K562 (cell line): ENCODE data around the gene ACTL9. TPM values are rescaled to one million over a fixed set of nuclear protein-coding genes. Genes with fewer than 3 reads are reported as not detected.

Experiments used
- E2F3 ChIP-seq: fragments of 250-450 bp; sonication (Bioruptor Pico); IDR thresholded peaks from 2 replicates; pipeline ENCODE4 v1.4.0; 2020; ENCODE audit warnings: mild to moderate bottlenecking
- HCFC1 ChIP-seq: IDR thresholded peaks from 2 replicates; pipeline ENCODE4 v1.6.1; 2012; ENCODE audit warnings: low read depth, low read length, improper control_type of control experiment
- HDAC6 ChIP-seq: IDR thresholded peaks from 2 replicates; pipeline ENCODE4 v1.6.1; 2012; ENCODE audit warnings: low read depth, mild to moderate bottlenecking, control low read depth, inconsistent platforms, low read length, moderate library complexity
- NKRF ChIP-seq: fragments of 450-650 bp; IDR thresholded peaks from 2 replicates; pipeline ENCODE4 v1.6.1; 2016; ENCODE audit warnings: borderline replicate concordance
- SP1 ChIP-seq: sonication (generic); formaldehyde crosslinking; IDR thresholded peaks from 2 replicates; pipeline ENCODE4 v1.8.1; 2022; ENCODE audit warnings: mild to moderate bottlenecking, missing genetic modification reagents
- STAT5B ChIP-seq: fragments of 250-450 bp; sonication (Bioruptor Pico); IDR thresholded peaks from 2 replicates; pipeline ENCODE4 v1.8.0; 2021; ENCODE audit warnings: mild to moderate bottlenecking, inconsistent platforms
- TRIM24 ChIP-seq, 2 experiments: fragments of 450-650 bp; IDR thresholded peaks; 2 replicates each; pipeline ENCODE4 v1.6.1; 2016
- ZBTB2 ChIP-seq: fragments of 450-650 bp; IDR thresholded peaks from 2 replicates; pipeline ENCODE4 v1.6.1; 2016; ENCODE audit warnings: antibody characterized with exemption
- ZEB2 ChIP-seq: fragments of 450-650 bp; IDR thresholded peaks from 2 replicates; pipeline ENCODE4 v1.6.1; 2016
- ZNF316 ChIP-seq: fragments of 450-650 bp; IDR thresholded peaks from 2 replicates; pipeline ENCODE4 v1.6.1; 2016
- ZNF696 ChIP-seq: fragments of 250-450 bp; sonication (Bioruptor Pico); conservative IDR thresholded peaks from 2 replicates; pipeline ENCODE4 v1.4.0; 2020; ENCODE audit warnings: mild to moderate bottlenecking, moderate library complexity
- ZNF764 ChIP-seq: fragments of 250-450 bp; sonication (Bioruptor Pico); IDR thresholded peaks from 2 replicates; pipeline ENCODE4 v1.4.0; 2020; ENCODE audit warnings: low read depth, mild to moderate bottlenecking, moderate library complexity
- polyA plus RNA-seq, 8 experiments: library from polyadenylated mRNA; depleted of rRNA in 4 of 8; stranded (reverse) in 5 of 8; unstranded in 3 of 8; fragments of >200 nt; fragmentation: Nextera tagmentation in 2 of 8; fragmentation: Illumina TruSeq in 1 of 8; extraction: Ambion mirVana in 2 of 8; extraction: Trizol in 1 of 8; gene quantifications; 2 replicates each; pipeline versions ENCODE4 v1.2.1 to v1.2.3, GENCODE V29; 2011 to 2014; ENCODE audit warnings: inconsistent platforms in 1 of 8, missing spikeins in 1 of 8
- total RNA-seq, 7 experiments: library from RNA; depleted of rRNA in 6 of 7; stranded (reverse); fragments of >200 nt in 6 of 7; fragmentation: Illumina TruSeq in 2 of 7; extraction: Trizol in 2 of 7; gene quantifications; 2 replicates each; pipeline versions ENCODE4 v1.2.1 to v1.2.3, GENCODE V29; 2011 to 2021; ENCODE audit warnings: low replicate concordance in 1 of 7
- TF ChIP-seq, protein P1 (sequence below): fragments of 250-450 bp; sonication (Bioruptor Pico); IDR thresholded peaks from 2 replicates; pipeline ENCODE4 v1.4.0; 2020
- TF ChIP-seq, protein P2 (sequence below): fragments of 450-650 bp; formaldehyde crosslinking; IDR thresholded peaks from 2 replicates; pipeline ENCODE4 v1.4.0; 2022; ENCODE audit warnings: mild to moderate bottlenecking, moderate library complexity
- TF ChIP-seq, protein P3 (sequence below), 2 experiments: fragments of 200-800 bp in 1 of 2; sonication (Bioruptor generic) in 1 of 2; sonication (generic) in 1 of 2; formaldehyde crosslinking in 1 of 2; IDR thresholded peaks in 1 of 2; conservative IDR thresholded peaks in 1 of 2; 2 replicates each; pipeline versions ENCODE4 v1.5.0 to v1.6.1; 2016 to 2020; ENCODE audit warnings: missing compliant biosample characterization in 1 of 2, missing genetic modification characterization in 1 of 2, missing genetic modification reagents in 1 of 2

ACTL9 gene
- total and polyA plus RNA-seq, 9 of the 15 experiments (the other 6 are each of a cell fraction or from before 2014, with no cell fraction given) = not detected

DNA sequence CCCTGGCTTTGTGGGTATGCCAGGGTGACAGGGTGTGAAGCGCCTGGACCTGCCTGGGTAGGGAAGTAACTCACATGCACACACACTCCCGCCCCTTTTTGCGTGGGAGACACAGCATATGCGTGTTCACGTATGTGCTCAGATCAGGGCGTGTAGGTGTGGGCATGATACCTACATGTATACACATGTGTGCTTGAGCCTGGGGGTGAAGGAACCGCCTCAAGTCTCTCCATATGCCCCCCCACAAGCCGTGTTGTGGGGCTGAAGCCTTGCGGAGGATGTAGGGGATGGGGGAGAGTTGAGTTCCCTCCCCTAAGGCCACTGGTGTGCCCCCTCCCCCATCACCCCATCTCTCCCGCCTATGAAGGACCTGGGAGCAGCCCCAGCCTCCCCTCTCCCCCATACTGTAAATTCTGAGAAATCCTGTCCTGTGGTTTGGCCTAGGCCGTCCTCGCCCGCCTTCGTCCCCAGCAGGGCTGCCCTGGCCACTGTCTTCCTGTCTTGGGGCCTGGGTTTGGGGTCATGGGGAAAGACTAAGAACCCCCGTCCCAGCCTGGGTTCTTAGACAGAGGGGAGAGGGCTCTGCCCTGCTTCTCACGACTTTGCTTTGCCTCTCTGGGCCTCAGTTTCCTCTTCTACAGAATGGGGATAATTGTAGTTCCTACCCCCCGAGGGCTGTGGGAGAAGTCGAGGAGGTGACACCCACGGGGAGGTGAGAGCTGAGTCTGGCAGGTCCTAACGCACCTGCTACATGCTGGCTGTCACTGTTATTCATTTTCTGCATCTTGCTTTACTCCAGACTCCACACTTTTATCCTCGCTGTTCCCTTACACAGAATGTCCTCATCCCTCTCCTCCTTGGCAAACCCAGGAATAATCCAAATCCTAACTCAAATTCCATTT lies 14.3 kb downstream of the ACTL9 start (continued):
- TF ChIP-seq, protein P1, sequence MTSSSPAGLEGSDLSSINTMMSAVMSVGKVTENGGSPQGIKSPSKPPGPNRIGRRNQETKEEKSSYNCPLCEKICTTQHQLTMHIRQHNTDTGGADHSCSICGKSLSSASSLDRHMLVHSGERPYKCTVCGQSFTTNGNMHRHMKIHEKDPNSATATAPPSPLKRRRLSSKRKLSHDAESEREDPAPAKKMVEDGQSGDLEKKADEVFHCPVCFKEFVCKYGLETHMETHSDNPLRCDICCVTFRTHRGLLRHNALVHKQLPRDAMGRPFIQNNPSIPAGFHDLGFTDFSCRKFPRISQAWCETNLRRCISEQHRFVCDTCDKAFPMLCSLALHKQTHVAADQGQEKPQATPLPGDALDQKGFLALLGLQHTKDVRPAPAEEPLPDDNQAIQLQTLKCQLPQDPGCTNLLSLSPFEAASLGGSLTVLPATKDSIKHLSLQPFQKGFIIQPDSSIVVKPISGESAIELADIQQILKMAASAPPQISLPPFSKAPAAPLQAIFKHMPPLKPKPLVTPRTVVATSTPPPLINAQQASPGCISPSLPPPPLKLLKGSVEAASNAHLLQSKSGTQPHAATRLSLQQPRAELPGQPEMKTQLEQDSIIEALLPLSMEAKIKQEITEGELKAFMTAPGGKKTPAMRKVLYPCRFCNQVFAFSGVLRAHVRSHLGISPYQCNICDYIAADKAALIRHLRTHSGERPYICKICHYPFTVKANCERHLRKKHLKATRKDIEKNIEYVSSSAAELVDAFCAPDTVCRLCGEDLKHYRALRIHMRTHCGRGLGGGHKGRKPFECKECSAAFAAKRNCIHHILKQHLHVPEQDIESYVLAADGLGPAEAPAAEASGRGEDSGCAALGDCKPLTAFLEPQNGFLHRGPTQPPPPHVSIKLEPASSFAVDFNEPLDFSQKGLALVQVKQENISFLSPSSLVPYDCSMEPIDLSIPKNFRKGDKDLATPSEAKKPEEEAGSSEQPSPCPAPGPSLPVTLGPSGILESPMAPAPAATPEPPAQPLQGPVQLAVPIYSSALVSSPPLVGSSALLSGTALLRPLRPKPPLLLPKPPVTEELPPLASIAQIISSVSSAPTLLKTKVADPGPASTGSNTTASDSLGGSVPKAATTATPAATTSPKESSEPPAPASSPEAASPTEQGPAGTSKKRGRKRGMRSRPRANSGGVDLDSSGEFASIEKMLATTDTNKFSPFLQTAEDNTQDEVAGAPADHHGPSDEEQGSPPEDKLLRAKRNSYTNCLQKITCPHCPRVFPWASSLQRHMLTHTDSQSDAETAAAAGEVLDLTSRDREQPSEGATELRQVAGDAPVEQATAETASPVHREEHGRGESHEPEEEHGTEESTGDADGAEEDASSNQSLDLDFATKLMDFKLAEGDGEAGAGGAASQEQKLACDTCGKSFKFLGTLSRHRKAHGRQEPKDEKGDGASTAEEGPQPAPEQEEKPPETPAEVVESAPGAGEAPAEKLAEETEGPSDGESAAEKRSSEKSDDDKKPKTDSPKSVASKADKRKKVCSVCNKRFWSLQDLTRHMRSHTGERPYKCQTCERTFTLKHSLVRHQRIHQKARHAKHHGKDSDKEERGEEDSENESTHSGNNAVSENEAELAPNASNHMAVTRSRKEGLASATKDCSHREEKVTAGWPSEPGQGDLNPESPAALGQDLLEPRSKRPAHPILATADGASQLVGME (CRISPR knock-in tag) = no peak
- no peak for TF ChIP-seq ZBTB2
- TF ChIP-seq E2F3 = peak; percentile 49; the same call in 1 of the 2 replicates
- no peak for TF ChIP-seq ZNF316
- no peak for TF ChIP-seq HDAC6
- no peak for TF ChIP-seq STAT5B (CRISPR knock-in tag)
- no peak for TF ChIP-seq ZEB2
- no peak for TF ChIP-seq TRIM24 (IDR thresholded peaks at IDR 0.05)
- TF ChIP-seq, protein P2, sequence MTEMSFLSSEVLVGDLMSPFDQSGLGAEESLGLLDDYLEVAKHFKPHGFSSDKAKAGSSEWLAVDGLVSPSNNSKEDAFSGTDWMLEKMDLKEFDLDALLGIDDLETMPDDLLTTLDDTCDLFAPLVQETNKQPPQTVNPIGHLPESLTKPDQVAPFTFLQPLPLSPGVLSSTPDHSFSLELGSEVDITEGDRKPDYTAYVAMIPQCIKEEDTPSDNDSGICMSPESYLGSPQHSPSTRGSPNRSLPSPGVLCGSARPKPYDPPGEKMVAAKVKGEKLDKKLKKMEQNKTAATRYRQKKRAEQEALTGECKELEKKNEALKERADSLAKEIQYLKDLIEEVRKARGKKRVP = peak; percentile 61; the same call in 1 of the 2 replicates
- no peak for TF ChIP-seq ZNF696 (CRISPR knock-in tag)
- no peak for TF ChIP-seq NKRF
- TF ChIP-seq, protein P3, sequence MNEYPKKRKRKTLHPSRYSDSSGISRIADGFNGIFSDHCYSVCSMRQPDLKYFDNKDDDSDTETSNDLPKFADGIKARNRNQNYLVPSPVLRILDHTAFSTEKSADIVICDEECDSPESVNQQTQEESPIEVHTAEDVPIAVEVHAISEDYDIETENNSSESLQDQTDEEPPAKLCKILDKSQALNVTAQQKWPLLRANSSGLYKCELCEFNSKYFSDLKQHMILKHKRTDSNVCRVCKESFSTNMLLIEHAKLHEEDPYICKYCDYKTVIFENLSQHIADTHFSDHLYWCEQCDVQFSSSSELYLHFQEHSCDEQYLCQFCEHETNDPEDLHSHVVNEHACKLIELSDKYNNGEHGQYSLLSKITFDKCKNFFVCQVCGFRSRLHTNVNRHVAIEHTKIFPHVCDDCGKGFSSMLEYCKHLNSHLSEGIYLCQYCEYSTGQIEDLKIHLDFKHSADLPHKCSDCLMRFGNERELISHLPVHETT (CRISPR knock-in tag; conservative IDR thresholded peaks at IDR 0.05 in 1 of 2, IDR thresholded peaks at IDR 0.05 in 1 of 2) = peak in 1 of 2 experiments; percentile 66; a peak in 1 of 4 replicates
- no peak for TF ChIP-seq HCFC1
- no peak for TF ChIP-seq ZNF764 (CRISPR knock-in tag)
- no peak for TF ChIP-seq SP1
